Urinary bladder (tissue), 4 donors: ENCODE data around the gene GUSB. TPM values are rescaled to one million over a fixed set of nuclear protein-coding genes. Genes with fewer than 3 reads are reported as not detected.

Experiments
- DNase-seq: peaks from one replicate; pipeline ENCODE4 v3.0.0-alpha.2; 2015; ENCODE audit errors: extremely low spot score
- H3K27ac ChIP-seq: one replicate; pipeline ENCODE4 v1.5.1; 2013; ENCODE audit warnings: low read depth, mild to moderate bottlenecking, moderate library complexity
- H3K36me3 ChIP-seq: one replicate; pipeline ENCODE4 v1.6.1; 2013; ENCODE audit warnings: mild to moderate bottlenecking, moderate library complexity; ENCODE audit not compliant: insufficient read depth
- H3K4me1 ChIP-seq: one replicate; pipeline ENCODE4 v1.6.1; 2013; ENCODE audit warnings: mild to moderate bottlenecking, moderate library complexity; ENCODE audit not compliant: insufficient read depth
- H3K4me3 ChIP-seq: one replicate; pipeline ENCODE4 v1.5.1; 2013; ENCODE audit warnings: low read depth, low read length
- WGBS: extraction: QIAGEN DNeasy Blood & Tissue Kit; methylation state at CpG from one replicate; pipeline ENCODE4 v1.1.7; 2013; 5-methylcytosine and 5-hydroxymethylcytosine counted together
- polyA plus RNA-seq: library from polyadenylated mRNA; stranded (reverse); fragments of 200-250 nt; gene quantifications from one replicate; pipeline ENCODE4 v1.2.3, GENCODE V29; 2013
- small RNA-seq: library from RNA; depleted of rRNA; stranded (forward); fragments of <200 nt; gene quantifications from one replicate; pipeline ENCODE3, GENCODE V24; 2014
- total RNA-seq: library from RNA; depleted of rRNA; stranded (reverse); fragments of >200 nt; gene quantifications from one replicate; pipeline ENCODE4 v1.2.3, GENCODE V29; 2014
- donor health status: healthy with polysubstance abuse.
- donor health status: healthy.

The GUSB gene
- total and polyA plus RNA-seq, 2 donors = 27.4 to 56.3 TPM

DNA sequence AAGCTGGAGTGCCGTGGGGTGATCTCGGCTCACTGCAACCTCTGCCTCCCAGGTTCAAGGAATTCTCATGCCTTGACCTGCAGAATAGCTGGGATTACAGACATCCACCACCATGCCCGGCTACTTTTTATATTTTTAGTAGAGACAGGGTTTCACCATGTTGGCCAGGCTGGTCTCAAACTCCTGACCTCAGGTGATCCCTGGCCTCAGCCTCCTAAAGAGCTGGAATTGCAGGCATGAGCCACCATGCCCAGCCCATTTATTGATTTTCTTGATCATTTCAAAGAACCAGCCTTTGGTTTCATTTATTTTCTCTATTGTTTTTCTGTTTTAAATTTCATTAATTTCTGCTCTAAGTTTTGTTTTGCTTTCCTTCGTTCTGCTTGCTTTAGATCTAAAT lies 50.3 kb downstream of the GUSB start:
- Histone ChIP-seq H3K27ac (no peak overlapping the region), H3K4me3 (no peak overlapping the region), H3K4me1 (no peaks in the 10 kb centered on the region), H3K36me3 (peaks cover 2% of the 10 kb centered on the region)
- no peak for DNase-seq
- WGBS = 88% methylated on average over 4 of the region's 4 CpGs

GRCh38 chr7:65927489-65928448 lies 54.2 kb downstream of the GUSB start:
- H3K4me1 ChIP-seq = no peaks in the 10 kb centered on the region
- H3K27ac ChIP-seq = no peak overlapping the region
- DNase-seq = peak; percentile 11
- H3K36me3 ChIP-seq = no peaks in the 10 kb centered on the region
- no peak overlapping the region for H3K4me3 ChIP-seq
- 65% methylated on average over 6 of the region's 6 CpGs for WGBS

DNA sequence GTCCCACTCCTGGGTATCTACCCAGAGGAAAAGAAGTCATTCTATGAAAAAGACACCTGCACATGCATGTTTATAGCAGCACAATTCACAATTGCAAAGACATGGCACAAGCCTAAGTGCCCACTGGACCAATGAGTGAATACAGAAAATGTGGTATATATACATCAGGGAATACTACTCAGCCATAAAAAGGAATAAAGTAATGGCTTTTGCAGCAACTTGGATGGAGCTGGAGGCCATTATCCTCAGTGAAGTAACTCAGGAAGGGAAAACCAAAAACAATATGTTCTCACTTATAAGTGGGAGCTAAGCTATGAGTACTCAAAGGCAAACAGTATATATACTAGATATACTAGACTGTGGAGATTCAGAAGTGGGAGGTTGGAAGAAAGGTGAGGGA lies 55.4 kb downstream of the GUSB start:
- Histone ChIP-seq H3K4me1 (no peaks in the 10 kb centered on the region), H3K36me3 (no peaks in the 10 kb centered on the region), H3K4me3 (no peak overlapping the region), H3K27ac (no peak overlapping the region)
- no peak for DNase-seq

DNA sequence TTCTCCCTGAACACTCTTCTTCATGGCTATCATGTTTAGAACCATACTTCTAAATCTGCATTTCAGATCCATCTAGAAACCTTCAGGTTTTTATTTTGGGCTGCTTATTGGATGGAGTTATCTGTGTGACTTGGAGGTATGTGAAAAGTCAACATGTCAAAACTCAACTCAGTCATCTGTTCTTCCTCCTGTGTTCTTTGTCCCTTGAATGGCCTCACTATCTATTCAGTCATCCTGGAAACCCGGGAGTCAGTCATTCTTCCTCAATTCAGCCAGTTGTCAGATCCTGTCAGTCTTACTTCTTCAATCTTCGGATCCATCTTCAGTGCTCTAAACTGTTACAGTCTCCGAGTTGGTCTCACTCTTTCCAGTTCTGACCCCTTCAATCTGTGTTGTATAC lies 57.0 kb downstream of the GUSB start:
- Histone ChIP-seq H3K4me1 (no peaks in the 10 kb centered on the region), H3K27ac (no peak overlapping the region), H3K4me3 (no peak overlapping the region), H3K36me3 (no peaks in the 10 kb centered on the region)
- no peak for DNase-seq
- 81% methylated on average over 3 of the region's 3 CpGs for WGBS

- H3K4me1 ChIP-seq = no peaks in the 10 kb centered on the region
- no peak overlapping the region for H3K27ac ChIP-seq
- WGBS = 55% methylated on average over 4 of the region's 4 CpGs
- H3K36me3 ChIP-seq = no peaks in the 10 kb centered on the region
- H3K4me3 ChIP-seq = no peak overlapping the region
- no peak for DNase-seq
These were observed 57.8 kb downstream of the GUSB start for GRCh38 chr7:65924193-65924592.

- 90% methylated on average over 4 of the region's 4 CpGs for WGBS
- no peak for DNase-seq
- H3K4me3 ChIP-seq = no peak overlapping the region
- no peaks in the 10 kb centered on the region for H3K36me3 ChIP-seq
- no peak overlapping the region for H3K27ac ChIP-seq
- H3K4me1 ChIP-seq = no peaks in the 10 kb centered on the region
These were observed 58.7 kb downstream of the GUSB start for GRCh38 chr7:65923316-65923715.

DNA sequence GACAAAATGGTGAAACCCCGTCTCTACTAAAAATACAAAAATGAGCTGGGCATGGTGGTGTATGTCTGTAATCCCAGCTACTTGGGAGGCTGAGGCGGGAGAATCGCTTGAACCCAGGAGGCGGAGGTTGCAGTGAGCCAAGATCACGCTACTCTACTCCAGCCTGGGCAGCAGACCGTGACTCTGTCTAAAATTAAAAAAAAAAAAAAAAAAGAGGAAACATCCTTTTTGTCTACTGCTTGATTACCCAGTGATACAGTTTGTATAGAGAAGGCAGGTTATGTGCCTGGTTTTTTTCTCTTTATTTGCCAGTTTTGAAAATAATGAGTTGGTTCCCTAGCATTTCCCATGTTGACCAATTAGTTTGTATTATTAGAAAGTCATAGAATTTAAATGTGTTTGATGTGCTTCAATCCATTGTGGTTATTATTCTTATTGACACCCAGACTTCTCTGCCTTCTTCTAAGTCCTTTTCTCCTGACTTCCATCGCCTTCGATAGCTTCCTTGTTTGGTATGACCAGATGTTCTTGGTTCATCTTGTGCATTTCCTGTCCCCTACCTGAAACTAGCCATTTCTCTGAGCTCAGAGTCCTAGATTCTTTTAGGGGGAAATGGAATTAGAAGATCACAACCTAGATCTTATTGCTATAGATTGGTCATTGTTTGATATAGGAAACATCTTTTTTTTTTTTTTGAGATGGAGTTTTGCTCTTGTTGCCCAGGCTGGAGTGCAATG lies 65.9 kb downstream of the GUSB start:
- Histone ChIP-seq H3K36me3 (no peaks in the 10 kb centered on the region), H3K4me1 (no peaks in the 10 kb centered on the region), H3K4me3 (no peak overlapping the region), H3K27ac (no peak overlapping the region)
- DNase-seq = no peak
- 97% methylated on average over 8 of the region's 8 CpGs for WGBS

DNA sequence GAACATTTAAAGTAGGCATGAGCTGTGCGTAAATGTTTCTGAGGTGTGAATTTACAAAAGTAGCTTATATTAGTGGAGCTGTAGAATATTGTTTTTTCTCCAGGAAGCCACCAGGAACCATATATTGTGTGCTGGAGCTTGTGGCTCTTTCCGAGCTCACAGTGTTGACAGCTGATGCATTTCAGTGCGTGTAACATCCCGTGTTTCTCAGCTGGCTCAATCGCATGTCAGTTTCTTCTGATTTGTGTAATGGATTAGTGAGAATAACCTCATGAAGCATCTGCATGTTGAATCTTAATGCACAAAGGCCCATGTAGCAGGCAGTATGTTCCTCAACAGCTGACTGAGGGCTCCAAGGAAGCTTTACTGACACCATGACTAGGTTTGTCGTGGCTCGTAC lies 69.8 kb downstream of the GUSB start:
- H3K27ac ChIP-seq = no peak overlapping the region
- 90% methylated on average over 7 of the region's 7 CpGs for WGBS
- H3K36me3 ChIP-seq = no peaks in the 10 kb centered on the region
- no peaks in the 10 kb centered on the region for H3K4me1 ChIP-seq
- no peak overlapping the region for H3K4me3 ChIP-seq
- DNase-seq = no peak

Small RNA genes lying within 50 kb of the gene (small RNA-seq; reads per million reads assigned to genes)
- gene AC073261.1 = not detected

Other genes with a start within 250 kb of the GUSB start
- gene VKORC1L1, start 109.1 kb downstream of the GUSB start, total RNA-seq = 24.0 TPM
- 18.7 TPM for gene VKORC1L1, start 109.1 kb downstream of the GUSB start, polyA plus RNA-seq
- 11.1 TPM for gene ASL, start 93.6 kb upstream of the GUSB start, total RNA-seq
- gene ASL, start 93.6 kb upstream of the GUSB start, polyA plus RNA-seq = 34.9 TPM
- gene CRCP, start 132.6 kb upstream of the GUSB start, total RNA-seq = 33.2 TPM
- 23.1 TPM for gene CRCP, start 132.6 kb upstream of the GUSB start, polyA plus RNA-seq
- gene TPST1, start 223.1 kb upstream of the GUSB start, total RNA-seq = 172 TPM
- gene TPST1, start 223.1 kb upstream of the GUSB start, polyA plus RNA-seq = 72.8 TPM